GM18867 (cell line): ENCODE data around the gene ADM.
"Not testable (repeated sequence)": the region's sequence is repeated elsewhere in the genome, so short reads cannot be mapped to it uniquely, and the experiment has no call there.

Experiments used
- ATAC-seq: cut with Tn5 transposase; IDR thresholded peaks from one replicate; pipeline ENCODE4 v1.9.1; 2021; ENCODE audit warnings: mild to moderate bottlenecking, moderate library complexity; ENCODE audit not compliant: unreplicated experiment

The ADM gene

GRCh38 chr11:10304495-10305261 lies at the start of gene ADM:
Gene ADM, plus strand, starts transcription at chr11:10305073. Its CDS starts 628 bp downstream, at chr11:10305701.
- no peak for ATAC-seq

GRCh38 chr11:10255388-10256125 lies 49.3 kb upstream of the ADM start:
- no peak for ATAC-seq

- no peak for ATAC-seq
Measured at GRCh38 chr11:10257478-10257877, 47.4 kb upstream of the ADM start.

- no peak for ATAC-seq
Measured at GRCh38 chr11:10261821-10262220, 43.1 kb upstream of the ADM start.

GRCh38 chr11:10263929-10264328 lies 40.9 kb upstream of the ADM start:
- ATAC-seq = no peak

- not testable (repeated sequence) for ATAC-seq
Measured at GRCh38 chr11:10264716-10265115, 40.2 kb upstream of the ADM start.

- no peak for ATAC-seq
Measured at GRCh38 chr11:10265936-10266335, 38.9 kb upstream of the ADM start.

GRCh38 chr11:10267821-10268220 lies 37.1 kb upstream of the ADM start:
- ATAC-seq = no peak

GRCh38 chr11:10268746-10269488 lies 36.0 kb upstream of the ADM start:
- no peak for ATAC-seq

GRCh38 chr11:10272132-10272531 lies 32.7 kb upstream of the ADM start:
- no peak for ATAC-seq

GRCh38 chr11:10273738-10274137 lies 31.1 kb upstream of the ADM start:
- no peak for ATAC-seq

- no peak for ATAC-seq
Measured at GRCh38 chr11:10274726-10275125, 30.1 kb upstream of the ADM start.

GRCh38 chr11:10275714-10276113 lies 29.2 kb upstream of the ADM start:
- no peak for ATAC-seq

GRCh38 chr11:10282117-10282516 lies 22.8 kb upstream of the ADM start:
- ATAC-seq = no peak

- ATAC-seq = no peak
Measured at GRCh38 chr11:10283991-10284390, 20.9 kb upstream of the ADM start.

GRCh38 chr11:10285148-10285802 lies 19.6 kb upstream of the ADM start:
- no peak for ATAC-seq

GRCh38 chr11:10287140-10287539 lies 17.7 kb upstream of the ADM start:
- no peak for ATAC-seq

GRCh38 chr11:10287766-10288715 lies 16.8 kb upstream of the ADM start:
- no peak for ATAC-seq

GRCh38 chr11:10288881-10289764 lies 15.8 kb upstream of the ADM start:
- ATAC-seq = no peak
